Measurements from ENCODE around the gene HMCN2.

GRCh38 chr9:130432362-130432761 lies 166.8 kb downstream of the HMCN2 start:
- TF ChIP-seq EZH2phosphoT487 (IDR thresholded peaks at IDR 0.05; ENCODE audit: insufficient read depth, low read depth), result no peak
- no peak for TF ChIP-seq EZH2 (IDR thresholded peaks at IDR 0.05; ENCODE audit: insufficient read depth, poor library complexity, severe bottlenecking)

Measured in GM23248 (cell line).